Adipose tissue (tissue), 3 donors: ENCODE results near the gene MPRIP. TPM values are rescaled to one million over a fixed set of nuclear protein-coding genes. Genes with fewer than 3 reads are reported as not detected.

Source experiments
- H3K27ac ChIP-seq: one replicate; pipeline ENCODE4 v1.5.1; 2013; ENCODE audit warnings: low read depth, low read length
- WGBS, 3 donors: extraction: QIAGEN DNeasy Blood & Tissue Kit; methylation state at CpG; one replicate each; pipeline ENCODE4 v1.1.7; 2013; 5-methylcytosine and 5-hydroxymethylcytosine counted together
- polyA plus RNA-seq, 3 donors: library from polyadenylated mRNA; stranded (reverse); fragments of 200-250 nt; gene quantifications; one replicate each; pipeline ENCODE4 v1.2.3, GENCODE V29; 2013
- donor health status: healthy with polysubstance abuse.
- donor health status: Bipolar disorder and iron deficiency.
- donor health status: healthy.

MPRIP gene
- polyA plus RNA-seq, 3 donors: 51.8 to 140 (median 128) TPM

DNA sequence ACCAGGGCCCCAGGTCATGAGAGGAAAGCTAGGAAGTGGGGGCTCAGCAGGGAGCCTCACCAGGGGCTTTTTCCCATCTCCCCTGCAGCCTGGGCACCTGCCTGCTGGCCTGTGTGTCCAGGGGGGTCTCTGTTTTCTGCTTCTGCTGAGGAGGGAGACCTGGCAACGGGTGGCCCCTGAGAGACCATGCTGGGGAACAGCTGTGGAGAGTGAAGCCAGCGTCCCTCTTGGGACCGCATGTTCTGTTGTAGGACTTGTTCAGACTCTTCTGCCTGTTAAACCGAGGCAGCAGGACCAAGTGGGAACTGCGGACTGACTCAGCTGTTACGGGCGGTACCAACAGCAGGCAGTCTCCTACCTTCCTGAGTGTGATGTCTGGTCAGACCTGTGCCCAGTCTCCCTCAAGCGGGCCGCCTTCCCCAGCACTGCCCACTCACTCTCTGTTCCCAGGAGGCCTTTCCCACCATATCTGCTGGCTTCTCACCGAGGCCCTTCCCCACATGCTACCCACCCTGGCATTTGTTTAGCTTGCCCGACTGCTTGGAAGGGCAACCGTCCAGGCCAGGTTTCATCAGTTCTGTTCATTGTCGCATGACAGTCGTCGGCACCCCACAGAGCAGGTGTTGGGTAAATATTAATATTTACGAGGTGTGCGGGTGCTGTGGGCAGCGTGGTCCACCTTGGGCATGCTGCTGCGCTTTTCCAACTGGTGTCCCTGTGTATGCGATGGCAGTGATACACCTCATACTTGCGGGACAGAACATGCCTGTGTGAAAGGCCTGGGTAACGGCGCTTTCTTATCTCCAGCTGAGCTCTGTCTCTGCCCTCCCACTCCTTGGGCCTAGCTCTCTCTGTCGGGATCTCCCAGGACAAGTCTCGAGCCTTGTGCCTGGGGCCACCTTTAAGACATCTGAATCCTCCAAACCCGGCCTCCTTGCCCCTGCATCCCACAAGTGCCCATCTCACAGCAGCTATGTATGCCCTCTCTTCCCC lies 69.4 kb downstream of the MPRIP start:
- no peak overlapping the region for H3K27ac ChIP-seq

DNA sequence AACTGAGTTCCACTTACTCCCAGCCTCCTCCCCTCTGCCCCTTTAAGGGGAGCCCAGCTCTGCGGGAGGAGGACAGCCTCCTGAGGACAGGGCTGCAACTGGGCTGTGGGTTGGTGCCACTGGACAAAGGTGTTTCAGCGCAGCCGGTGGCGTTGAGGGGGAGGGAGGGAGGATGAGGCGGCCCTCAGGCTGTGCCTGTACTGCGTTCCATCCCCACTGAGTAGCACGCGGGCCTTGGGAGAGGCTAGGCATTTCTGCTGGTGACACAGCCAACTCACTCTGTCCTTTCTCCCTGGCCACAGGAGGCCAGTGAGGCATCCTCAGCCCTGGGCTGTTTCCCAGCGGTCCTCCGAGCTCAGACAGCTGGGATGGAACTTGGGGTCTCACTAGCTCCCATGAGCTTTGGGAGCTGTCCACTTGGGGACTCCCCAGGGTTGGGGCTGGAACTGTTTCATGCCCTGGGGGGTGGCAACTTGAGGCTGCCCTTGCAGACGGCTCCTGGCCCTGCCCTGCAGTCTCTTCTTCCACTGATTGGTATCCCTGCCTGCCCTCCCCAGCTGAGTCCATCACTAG lies 70.5 kb downstream of the MPRIP start:
- WGBS, 3 donors: 88 to 96% (median 93%) methylated on average over 11 of the region's 11 CpGs
- no peak overlapping the region for H3K27ac ChIP-seq

More for the DNA sequence above, 69.4 kb downstream of the MPRIP start:
- WGBS, 3 donors: 78 to 89% (median 86%) methylated on average over 26 of the region's 26 CpGs

DNA sequence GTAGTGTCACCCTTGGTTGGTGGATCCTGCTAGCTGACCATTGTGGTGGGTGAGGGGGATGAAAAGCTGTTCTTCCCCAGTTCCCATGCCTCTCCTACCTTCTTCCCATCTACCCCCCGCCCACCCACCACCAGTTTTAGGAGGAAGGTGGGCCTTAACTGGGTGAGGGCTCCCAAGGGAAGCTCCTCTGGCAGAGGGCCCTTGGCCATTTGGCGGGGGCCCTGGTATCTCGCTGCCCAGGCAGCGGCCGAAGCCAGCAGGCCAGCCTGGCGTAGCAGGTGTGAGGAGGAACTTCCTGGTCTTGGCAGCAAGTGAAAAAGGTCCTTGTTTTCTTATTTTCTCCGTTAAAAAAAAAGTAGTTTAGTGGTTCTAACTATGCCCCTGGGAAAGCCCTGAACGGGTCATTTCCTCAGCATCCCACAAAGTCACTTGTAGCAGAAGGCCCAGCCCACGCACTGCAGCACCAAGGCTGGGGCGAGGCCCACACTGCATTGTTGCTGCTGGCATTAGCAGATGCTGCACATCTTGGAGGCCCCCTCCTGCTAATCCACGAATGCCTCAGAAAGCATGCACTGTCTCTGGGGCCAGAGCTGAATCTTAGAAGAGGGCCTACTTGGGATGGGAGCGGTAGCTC lies 72.5 kb downstream of the MPRIP start:
- H3K27ac ChIP-seq: no peak overlapping the region
- WGBS, 3 donors: 39 to 54% (median 51%) methylated on average over 12 of the region's 12 CpGs

DNA sequence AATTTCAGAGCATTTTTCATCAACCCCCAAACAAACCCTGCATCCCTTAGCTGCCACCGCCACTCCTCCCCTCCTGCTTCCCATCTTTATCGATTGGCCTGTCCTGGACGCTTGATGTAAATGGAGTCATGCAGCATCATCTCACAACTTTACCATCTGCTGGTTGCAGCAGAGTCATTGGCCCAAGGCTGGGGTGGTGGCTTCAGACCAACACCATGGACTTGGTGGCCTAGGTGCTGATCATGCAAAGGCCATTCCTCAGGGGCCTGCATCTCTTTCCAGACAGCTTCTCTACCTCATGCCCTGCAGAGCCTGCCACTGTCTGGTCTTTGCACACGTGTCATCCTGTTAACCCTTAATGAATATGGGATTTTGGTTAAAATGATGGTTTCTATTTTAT lies 73.4 kb downstream of the MPRIP start:
- 87 to 90% (median 88%) methylated on average over 4 of the region's 4 CpGs for WGBS, 3 donors
- H3K27ac ChIP-seq: no peak overlapping the region

DNA sequence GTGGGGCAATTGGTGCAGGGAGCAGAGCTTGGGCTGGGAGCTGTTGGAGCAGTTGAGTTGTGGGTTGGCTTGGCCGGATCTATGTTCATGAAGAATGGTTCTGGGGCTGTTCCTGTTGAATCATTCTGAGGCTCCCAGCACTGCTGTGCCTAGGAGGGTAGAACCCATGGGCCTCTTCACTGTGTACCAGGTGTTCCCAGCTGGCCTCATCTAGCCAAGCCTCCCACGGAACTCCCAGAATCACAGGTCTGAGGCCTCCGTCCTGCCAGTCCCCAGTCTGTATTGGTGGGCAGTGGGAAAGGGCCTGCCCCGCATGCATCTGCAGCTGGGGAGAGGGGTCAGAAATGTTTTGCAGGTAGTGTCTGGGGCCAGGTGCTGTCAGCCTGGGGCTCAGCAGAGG lies 74.1 kb downstream of the MPRIP start:
- 89 to 96% (median 93%) methylated on average over 4 of the region's 4 CpGs for WGBS, 3 donors
- no peak overlapping the region for H3K27ac ChIP-seq

DNA sequence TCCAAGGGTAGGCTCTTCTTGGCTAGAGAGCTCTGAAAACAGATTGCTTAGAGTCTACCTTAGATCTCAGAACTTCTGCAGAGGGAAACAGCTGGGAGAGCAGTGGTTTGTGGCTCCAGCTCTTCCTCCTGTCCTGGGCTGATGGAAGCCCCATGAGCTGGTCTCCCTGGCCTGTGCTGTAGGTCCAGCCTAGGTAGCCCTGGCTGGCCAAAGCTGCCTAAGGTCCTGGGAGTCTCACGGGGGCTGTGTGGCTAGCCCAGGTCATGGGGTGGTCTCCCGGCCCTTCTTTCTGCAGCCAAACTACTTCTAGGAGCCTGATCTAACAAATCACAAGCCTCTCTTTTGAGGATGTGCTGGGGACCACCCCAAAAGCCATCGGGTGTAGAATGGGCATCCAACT lies 75.7 kb downstream of the MPRIP start:
- 96 to 98% (median 96%) methylated on average over 3 of the region's 3 CpGs for WGBS, 3 donors
- no peak overlapping the region for H3K27ac ChIP-seq

DNA sequence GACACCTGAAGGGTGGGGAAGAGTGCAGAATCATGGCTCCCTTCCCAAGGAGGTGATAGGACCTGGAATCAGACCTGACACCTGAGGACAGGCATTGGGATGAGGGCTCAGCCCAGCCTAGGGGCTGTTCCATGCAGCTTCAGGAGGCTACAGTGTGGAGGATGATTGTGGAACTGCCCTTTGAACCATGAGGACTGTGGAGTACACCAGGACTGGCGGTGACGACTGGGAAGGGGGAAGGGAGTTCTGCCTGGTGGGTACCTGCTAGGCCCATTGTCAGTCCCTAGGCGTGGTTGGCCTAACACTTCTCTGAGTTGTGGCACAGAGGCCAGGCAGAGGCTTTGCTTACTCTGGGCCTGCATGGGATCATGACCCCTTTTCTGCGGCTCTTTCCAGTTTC lies 76.1 kb downstream of the MPRIP start:
- WGBS, 3 donors: 67 to 90% (median 78%) methylated on average over 4 of the region's 4 CpGs
- H3K27ac ChIP-seq: no peak overlapping the region

DNA sequence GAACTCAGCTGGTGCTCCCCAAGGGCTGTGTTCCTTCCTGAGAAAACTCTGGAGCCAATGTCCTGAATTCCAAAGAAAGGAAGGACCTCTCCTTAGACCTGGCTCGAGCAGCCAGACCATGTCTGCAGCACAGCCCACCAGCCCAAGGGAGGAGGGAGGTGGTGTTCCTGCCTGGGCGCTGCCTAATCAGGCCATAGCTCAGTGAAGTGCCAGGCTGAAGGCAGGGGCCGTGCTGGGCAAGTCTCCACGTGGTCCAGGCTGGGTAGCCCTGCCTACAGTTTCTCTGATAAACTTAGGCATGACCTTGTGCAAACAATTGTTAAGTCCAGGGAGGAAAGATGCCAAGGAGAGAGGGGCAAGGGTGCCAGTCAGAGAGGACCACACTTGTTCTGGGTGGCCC lies 76.8 kb downstream of the MPRIP start:
- no peak overlapping the region for H3K27ac ChIP-seq
- 28 to 50% (median 33%) methylated on average over 4 of the region's 4 CpGs for WGBS, 3 donors

DNA sequence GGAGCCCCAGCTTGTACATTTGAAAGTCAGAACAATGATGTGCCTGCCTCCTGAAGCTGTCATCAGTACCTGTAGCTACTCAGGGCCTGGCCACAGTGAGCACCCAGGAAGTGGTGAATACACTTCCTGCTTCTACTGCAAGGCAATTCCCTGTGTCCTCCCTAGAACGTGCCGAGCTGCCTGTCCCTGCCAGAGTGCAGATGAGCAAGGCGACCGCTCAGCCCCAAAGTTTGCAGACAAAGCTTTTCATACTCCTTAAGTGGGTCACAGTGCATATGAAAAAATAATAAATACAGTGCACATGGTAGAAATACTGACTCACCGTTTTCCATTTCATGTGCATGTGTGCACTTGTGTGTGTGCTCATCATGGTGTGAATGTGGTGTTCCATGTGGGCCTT lies 77.3 kb downstream of the MPRIP start:
- 29 to 56% (median 43%) methylated on average over 5 of the region's 5 CpGs for WGBS, 3 donors
- H3K27ac ChIP-seq: no peak overlapping the region

DNA sequence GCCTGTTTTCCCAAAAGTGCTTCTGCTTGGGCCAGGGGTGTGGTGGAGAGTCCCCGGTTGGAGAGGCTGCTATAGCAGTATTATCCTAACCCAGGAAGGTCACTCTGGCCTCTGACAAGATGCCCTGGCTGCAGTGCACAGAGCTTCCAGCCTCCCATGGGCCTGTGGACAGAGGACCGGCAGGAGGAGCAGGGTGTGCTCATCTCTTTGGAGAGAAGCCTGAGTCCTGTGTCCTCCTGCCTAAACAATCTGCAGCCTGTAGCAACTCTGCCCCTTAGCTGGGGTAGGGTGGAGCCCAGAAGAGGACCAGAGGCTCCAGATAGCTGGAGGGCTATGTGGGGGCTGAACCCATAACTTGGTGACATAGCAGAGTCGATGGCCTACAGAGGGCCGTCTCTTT lies 78.0 kb downstream of the MPRIP start:
- no peak overlapping the region for H3K27ac ChIP-seq
- whole genome bisulfite sequencing, 3 donors: 48 to 71% (median 52%) methylated on average over 4 of the region's 4 CpGs

DNA sequence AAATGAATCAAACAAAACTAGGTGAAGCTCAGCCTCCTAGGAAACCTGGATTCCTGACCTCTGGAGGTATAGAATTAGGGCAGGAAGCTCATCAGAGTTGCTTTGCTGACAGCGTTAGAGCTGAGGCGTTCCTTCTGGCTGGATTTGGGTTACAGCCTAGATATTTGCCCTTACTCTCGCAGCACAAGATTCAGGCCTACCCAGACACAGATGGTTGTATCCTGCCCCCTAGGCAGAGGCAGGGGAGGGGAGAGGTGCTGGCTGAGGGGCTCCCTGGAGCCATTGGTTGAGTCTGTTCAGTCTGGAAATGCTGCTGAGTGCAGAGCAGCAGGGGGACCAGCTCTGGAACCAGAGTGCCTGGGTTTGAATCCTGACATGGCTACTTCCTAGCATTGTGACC lies 78.4 kb downstream of the MPRIP start:
- WGBS, 3 donors: 40 to 72% (median 47%) methylated on average over 3 of the region's 3 CpGs
- no peak overlapping the region for H3K27ac ChIP-seq

DNA sequence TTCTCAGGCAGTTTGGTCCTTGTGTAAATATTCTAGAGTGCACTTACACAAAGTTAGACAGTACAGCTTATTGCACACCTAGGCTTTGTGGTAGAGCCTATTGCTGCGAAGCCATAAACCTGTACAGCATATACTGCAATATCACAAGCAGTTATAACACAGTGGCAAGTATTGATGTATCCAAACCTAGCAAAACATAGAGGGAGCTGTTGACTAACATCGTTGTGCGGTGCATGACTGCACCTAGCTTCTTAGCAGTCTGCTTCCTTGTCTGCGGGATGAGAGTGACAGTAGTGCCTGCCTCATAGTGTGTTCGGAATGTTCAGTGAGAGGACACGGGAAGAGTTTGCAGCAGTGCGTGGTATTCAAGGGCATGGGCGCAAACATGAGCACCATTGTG lies 78.9 kb downstream of the MPRIP start:
- WGBS, 3 donors: 68 to 79% (median 71%) methylated on average over 8 of the region's 8 CpGs
- no peak overlapping the region for H3K27ac ChIP-seq

DNA sequence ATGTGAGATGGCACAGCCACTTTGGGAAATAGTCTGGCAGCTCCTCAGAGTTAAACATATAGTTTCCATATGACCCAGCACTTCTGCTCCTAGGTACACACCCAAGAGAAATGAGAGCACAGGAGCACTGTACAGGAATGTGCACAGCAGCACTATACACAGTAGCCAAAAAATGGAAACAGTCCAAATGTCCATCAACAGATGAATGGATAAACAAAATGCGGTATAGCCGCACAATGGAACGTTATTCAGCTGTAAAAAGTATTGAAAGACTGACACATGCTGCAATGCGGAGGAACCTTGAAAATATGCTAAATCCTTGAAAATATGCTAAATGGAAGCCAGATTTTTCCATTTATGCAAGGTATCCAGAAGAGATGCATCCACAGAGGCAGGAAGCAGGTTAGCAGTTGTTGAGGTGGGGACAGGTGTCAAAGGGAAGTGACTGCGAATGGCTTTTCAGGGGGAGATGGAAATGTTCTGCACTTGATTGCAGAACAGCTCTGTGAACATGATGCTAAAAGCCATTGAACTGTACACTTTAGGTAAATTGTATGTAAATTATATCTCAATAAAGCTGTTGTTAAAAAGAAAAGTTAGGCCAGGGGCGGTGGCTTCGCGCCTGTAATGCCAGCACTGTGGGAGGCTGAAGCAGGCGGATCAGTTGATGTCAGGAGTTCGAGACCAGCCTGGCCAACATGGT lies 80.7 kb downstream of the MPRIP start:
- no peak overlapping the region for H3K27ac ChIP-seq
- 74 to 94% (median 89%) methylated on average over 10 of the region's 10 CpGs for WGBS, 3 donors

DNA sequence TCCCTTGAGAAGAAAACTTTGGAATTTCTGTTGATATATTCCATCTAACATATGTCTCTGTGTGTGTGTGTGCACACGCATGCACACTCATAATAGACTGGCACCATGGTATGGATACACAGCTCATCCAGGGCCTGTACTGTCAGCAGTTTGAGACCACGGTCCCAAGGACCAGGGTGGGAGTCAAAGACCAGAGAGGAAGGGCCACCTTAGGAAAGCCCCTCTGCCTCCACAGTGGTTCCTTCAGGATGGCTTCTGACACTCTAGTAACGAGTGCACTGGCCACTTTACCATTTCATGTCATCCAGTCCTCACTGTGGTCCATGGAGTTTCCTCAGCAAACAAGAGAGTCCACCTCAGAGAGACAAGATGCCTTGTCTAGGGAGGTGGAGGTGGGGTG lies 82.1 kb downstream of the MPRIP start:
- no peak overlapping the region for H3K27ac ChIP-seq
- WGBS, 3 donors: 89 to 94% (median 93%) methylated on average over 3 of the region's 3 CpGs

DNA sequence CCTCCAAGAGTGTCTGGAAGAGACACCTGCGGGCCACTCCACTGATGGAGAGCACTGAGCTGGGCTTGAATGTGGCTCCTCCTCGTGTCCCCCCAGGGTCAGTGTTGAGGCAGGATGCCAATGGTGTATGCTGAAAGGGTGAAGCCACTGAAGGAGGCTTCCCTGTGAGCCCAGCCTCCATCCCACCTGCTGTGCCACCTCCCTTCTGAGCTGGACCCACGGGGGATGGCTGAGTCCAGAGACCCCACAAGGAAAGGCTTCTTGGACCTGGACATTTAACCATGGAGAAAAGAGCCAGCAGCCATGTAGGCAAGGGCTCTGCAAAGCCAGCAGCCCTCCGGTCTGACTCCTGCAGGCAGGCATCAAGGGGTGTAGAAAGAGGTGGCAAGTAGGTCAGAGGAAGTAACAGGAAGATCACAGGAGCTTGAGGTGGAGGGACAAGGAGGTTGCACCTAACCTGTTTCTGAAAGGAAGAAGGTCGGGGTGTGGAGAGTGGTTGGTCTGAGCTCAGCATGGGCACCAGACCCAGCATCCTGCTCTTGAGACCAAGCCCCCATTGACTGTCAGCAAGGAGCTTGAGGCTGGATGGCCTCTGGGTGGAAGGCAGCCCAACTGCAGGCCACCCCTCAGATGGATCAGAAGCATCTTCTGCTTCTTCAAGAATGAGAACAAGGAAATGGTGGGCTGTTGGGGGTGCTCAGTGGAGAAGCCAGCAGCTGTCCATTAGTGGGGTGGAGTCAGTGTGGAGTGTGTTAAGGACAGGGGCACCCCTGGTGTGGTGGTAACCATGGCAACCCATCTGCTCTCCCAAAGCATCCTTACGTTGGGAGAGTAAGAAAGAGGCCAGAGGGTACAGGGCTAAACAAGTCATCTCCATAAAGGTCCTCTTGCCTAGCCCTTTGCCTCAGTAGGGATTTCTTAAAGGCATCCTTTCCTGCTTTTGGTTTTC lies 83.2 kb downstream of the MPRIP start:
- 81 to 85% (median 81%) methylated on average over 6 of the region's 6 CpGs for WGBS, 3 donors

DNA sequence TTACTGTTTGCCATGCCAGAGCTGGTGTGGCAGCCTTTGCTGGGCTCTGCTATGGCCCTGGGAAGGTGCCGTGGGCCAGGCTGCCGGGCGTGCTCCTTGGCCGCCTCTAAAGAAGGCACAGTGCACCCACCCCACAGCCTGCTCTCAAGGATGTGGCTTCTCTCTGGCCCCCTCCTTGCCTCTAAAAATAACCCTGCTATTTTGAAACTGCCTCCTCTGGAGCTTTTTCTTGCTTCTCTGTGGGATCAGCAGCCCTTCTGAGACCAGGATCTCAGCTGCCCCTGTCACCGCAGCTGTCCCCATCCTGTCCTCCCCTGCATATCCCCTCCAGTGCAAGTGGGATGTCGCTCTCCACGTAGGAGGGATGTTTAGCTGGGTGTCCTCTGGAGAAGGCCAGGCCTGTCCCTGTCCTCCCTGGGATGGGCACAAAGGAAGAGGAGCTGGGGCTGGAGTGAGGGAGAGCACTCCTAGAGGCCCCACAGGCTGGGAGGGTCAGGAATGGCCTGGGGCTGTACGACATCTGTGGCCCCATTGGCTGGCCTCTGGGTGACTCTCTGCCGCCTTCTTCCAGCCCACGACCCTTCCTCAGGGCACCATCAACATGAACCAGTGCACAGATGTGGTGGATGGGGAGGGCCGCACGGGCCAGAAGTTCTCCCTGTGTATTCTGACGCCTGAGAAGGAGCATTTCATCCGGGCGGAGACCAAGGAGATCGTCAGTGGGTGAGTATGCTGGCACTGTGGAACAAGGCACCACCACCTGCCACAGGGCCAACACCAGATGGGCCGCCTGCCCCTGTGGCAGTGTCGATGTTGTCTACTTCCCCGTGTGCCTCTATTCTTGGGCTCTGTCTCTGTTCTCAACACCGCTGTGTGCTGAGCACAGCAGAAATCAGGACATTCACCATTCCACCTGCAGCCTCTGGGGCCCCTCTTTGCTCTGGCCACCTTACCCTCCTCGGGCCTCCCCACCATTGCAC lies 84.2 kb downstream of the MPRIP start:
- H3K27ac ChIP-seq: no peak overlapping the region
- 74 to 83% (median 78%) methylated on average over 21 of the region's 21 CpGs for WGBS, 3 donors

More for the DNA sequence above, 83.2 kb downstream of the MPRIP start:
- H3K27ac ChIP-seq: no peak overlapping the region

DNA sequence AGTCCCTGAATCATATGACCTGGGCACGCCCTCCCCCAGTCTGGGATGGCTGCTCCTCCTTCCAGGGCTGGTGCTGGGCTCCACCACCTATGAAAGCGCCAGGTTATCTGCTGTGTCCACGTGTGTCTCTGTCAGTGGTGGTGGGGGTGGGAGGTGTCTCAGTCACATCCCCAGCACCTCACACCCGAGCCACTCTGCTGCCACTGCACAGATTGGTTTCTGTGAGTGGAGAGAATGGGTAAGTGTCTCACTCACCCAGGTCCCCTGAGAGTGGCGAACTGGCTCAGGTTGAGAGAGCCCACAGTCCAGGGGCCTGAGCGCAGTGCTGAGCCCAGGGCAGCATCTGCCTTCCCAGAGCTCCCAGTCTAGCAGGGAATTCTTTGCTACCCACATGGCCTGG lies 84.9 kb downstream of the MPRIP start:
- H3K27ac ChIP-seq: no peak overlapping the region

More for the DNA sequence above, 84.9 kb downstream of the MPRIP start:
- 86 to 93% (median 88%) methylated on average over 6 of the region's 6 CpGs for WGBS, 3 donors
